ENCODE results near the gene PPP5C.
"Not testable (repeated sequence)": the region's sequence is repeated elsewhere in the genome, so short reads cannot be mapped to it uniquely, and the experiment has no call there.

PPP5C gene

DNA sequence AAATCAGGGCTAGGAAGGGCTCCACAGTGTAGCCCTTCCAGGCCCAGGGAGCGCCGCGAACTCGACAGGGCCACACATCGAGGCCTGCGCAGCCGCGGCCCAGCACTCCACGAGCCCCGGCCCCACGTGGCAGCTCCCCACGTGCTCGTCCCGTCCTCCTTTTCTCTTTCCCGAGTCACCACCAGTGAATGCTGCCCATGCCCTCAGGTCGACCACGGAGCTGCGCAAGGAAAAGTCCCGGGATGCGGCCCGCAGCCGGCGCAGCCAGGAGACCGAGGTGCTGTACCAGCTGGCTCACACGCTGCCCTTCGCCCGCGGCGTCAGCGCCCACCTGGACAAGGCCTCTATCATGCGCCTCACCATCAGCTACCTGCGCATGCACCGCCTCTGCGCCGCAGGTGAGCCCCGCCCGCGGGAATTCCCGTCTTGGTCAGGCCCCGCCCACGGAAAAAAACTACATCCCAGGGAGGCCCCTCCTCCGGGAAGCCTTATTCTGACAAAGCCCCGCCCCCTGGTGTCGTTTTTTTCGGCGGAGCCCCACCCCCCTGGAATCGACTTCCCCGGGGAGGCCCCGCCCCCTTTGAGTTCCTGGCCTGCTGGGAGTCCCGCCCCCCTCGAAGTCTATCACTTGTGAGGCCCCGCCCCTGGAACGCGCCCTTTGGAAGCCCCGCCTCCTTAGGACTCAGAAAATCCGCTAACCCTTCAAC, 43.0 kb upstream of the PPP5C start:
- TF ChIP-seq, protein P1, sequence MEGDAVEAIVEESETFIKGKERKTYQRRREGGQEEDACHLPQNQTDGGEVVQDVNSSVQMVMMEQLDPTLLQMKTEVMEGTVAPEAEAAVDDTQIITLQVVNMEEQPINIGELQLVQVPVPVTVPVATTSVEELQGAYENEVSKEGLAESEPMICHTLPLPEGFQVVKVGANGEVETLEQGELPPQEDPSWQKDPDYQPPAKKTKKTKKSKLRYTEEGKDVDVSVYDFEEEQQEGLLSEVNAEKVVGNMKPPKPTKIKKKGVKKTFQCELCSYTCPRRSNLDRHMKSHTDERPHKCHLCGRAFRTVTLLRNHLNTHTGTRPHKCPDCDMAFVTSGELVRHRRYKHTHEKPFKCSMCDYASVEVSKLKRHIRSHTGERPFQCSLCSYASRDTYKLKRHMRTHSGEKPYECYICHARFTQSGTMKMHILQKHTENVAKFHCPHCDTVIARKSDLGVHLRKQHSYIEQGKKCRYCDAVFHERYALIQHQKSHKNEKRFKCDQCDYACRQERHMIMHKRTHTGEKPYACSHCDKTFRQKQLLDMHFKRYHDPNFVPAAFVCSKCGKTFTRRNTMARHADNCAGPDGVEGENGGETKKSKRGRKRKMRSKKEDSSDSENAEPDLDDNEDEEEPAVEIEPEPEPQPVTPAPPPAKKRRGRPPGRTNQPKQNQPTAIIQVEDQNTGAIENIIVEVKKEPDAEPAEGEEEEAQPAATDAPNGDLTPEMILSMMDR (IDR thresholded peaks at IDR 0.05; ENCODE audit: borderline replicate concordance, insufficient read depth, low read depth, low read length): no peak

GRCh38 chr19:46306501-46306900, 40.4 kb upstream of the PPP5C start:
- H3K4me3 ChIP-seq (ENCODE audit: low read depth, low read length): no peak overlapping the region
- TF ChIP-seq, protein P1 (IDR thresholded peaks at IDR 0.05; ENCODE audit: borderline replicate concordance, insufficient read depth, low read depth, low read length): no peak

More for the DNA sequence above, 43.0 kb upstream of the PPP5C start:
- H3K4me3 ChIP-seq (ENCODE audit: low read depth, low read length): no peak overlapping the region

- H3K4me3 ChIP-seq (ENCODE audit: low read depth, low read length): no peak overlapping the region
- TF ChIP-seq, protein P1 (IDR thresholded peaks at IDR 0.05; ENCODE audit: borderline replicate concordance, insufficient read depth, low read depth, low read length): no peak
Observed at GRCh38 chr19:46308510-46308909, 38.4 kb upstream of the PPP5C start.

DNA sequence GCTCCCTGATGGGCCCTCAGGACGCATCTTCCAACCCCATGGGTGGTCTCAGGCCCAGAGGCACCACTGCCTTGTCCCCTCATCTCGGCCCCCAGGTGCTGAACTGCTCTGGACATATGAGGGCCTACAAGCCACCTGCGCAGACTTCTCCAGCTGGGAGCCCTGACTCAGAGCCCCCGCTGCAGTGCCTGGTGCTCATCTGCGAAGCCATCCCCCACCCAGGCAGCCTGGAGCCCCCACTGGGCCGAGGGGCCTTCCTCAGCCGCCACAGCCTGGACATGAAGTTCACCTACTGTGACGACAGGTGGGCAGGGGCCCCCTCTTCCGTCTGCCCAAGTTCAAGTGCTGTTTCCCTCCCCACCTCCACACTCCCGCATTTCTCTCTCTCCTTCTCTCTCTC, 37.8 kb upstream of the PPP5C start:
- no peak overlapping the region for H3K4me3 ChIP-seq (ENCODE audit: low read depth, low read length)
- TF ChIP-seq, protein P1 (IDR thresholded peaks at IDR 0.05; ENCODE audit: borderline replicate concordance, insufficient read depth, low read depth, low read length): no peak

GRCh38 chr19:46311444-46311843, 35.4 kb upstream of the PPP5C start:
- TF ChIP-seq, protein P1 (IDR thresholded peaks at IDR 0.05; ENCODE audit: borderline replicate concordance, insufficient read depth, low read depth, low read length): no peak
- H3K4me3 ChIP-seq (ENCODE audit: low read depth, low read length): no peak overlapping the region

- not testable (repeated sequence) for H3K4me3 ChIP-seq (ENCODE audit: low read depth, low read length)
Observed at GRCh38 chr19:46313540-46314469, 33.1 kb upstream of the PPP5C start.

- no peak overlapping the region for H3K4me3 ChIP-seq (ENCODE audit: low read depth, low read length)
- TF ChIP-seq, protein P1 (IDR thresholded peaks at IDR 0.05; ENCODE audit: borderline replicate concordance, insufficient read depth, low read depth, low read length): no peak
Observed at GRCh38 chr19:46317339-46317738, 29.5 kb upstream of the PPP5C start.
